SIG-M5 (cell line): Measurements from ENCODE around the gene FCRL1.

ENCODE experiments used
- DNase-seq: peaks from one replicate; lab custom pipeline; 2025; lab: John Stamatoyannopoulos, UW

FCRL1 gene

DNA sequence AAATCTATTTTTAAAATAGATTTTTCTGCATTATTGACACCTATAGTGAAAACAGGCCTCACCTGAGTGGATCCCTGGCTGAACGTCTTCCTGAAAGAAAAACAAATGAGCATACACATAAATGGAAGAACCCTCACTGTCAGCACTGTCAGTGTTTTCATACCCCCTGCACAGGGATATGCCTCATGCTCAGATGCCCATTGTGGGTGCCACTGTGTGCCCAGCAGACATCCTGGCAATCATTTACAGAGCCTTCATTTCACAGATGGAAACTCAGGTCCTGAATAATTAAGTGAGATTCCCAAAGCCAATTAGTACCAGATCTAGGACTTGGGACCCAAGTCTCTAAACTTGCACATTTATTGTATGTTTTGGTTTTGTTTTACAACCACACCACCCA, 19.9 kb downstream of the FCRL1 start:
- DNase-seq, result no peak

- DNase-seq, result no peak
Measured at GRCh38 chr1:157798211-157798610, 21.7 kb downstream of the FCRL1 start.

GRCh38 chr1:157785248-157785647, 34.7 kb downstream of the FCRL1 start:
- DNase-seq, result no peak

- no peak for DNase-seq
Measured at GRCh38 chr1:157784801-157785200, 35.1 kb downstream of the FCRL1 start.

DNA sequence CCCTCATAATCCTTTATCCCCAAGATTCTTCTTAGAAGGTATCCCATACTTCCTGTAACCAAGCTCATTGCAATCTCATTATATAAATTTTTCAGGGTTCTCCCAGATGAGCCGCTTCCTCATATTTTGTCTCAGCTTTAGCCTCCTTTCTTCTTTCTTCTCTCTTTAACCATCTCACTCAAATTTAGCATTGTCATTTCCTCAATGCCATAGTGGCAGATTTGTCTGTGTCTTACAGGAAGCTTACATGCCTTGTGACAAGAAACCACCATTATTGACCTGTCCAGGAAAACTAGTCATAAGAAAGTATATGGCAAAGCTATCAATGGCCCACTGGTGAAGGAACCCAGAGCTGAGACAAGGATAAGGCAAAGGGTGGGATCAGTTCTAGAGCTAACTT, 37.0 kb downstream of the FCRL1 start:
- no peak for DNase-seq

GRCh38 chr1:157781048-157781447, 38.9 kb downstream of the FCRL1 start:
- DNase-seq, result no peak

- no peak for DNase-seq
Measured at GRCh38 chr1:157776971-157777391, 42.9 kb downstream of the FCRL1 start, which contains the start of gene FCRL2. TSS of gene FCRL2 (minus strand) at chr1:157777132. CDS start at chr1:157777073, 59 bp downstream.

DNA sequence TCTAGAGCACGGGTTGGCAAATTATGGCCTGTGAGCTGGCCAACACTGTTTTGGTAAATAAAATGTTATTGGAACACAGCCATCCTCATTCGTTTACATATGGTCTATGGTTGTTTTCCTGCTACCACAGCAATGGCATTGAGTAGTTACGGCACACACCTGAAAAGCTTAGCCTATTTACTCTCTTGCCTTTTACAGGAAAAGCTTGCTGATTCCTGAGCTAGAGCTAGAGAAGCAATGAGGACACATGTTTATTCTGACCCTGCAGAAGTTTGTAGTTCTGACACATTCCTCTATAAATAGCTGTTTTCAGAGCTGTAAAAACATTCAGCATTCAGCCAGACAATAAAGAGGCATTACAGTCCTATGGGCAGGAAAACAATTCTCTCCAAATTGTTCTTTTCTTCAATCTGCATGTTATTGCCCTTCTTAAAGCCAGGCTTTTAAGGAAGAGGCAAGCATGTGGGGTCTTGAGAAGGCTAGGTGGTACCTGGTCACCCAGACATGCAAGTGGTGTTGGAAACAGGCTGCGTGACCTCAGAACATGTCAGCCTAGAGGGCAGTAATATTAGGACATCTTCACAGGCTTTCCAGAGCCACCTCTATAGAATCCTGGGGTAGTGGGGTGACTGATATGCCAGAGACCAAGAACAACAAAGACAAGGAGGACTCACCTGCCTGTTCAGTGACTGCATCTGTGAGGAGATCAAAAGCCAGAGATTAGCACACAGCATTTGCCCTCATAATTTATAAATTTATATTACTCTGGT, 44.6 kb downstream of the FCRL1 start:
- DNase-seq, result no peak

- no peak for DNase-seq
Measured at GRCh38 chr1:157774412-157774811, 45.5 kb downstream of the FCRL1 start.

GRCh38 chr1:157773493-157774350, 46.2 kb downstream of the FCRL1 start:
- DNase-seq, result no peak

DNA sequence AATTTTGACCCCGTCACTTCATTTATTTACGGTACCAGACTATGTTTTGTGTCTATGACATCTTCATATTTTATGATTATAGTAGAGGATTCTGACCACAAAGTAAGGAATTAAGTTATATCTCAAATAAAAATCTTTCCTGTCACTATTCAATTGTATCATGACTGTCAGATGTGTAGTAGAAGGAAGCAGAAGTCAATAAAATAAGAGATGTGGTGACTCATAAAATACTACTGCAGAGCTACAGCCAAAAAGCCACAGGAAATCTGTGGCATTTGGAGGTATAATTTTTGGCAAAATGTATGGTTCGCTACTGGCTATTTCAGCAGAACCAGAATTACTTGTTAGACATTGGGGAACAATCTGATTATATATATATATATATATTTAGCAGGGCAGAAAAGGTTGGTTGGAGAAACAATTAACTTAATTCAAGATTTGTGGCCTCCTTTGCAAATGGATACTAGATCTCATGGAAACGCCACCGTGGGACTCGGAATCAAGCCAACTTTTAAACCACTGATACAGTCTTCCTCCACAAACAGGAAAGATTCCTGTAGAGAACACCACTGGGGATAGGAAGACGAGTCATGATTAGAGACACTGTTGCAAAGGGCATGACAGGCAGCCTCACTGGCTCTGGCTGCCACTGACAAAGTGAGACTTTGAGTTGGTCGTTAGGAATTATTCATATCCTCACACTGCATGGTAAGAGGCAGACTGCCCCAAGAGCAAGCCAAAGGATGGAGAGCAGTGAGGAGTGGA, 48.1 kb downstream of the FCRL1 start:
- DNase-seq, result no peak

DNA sequence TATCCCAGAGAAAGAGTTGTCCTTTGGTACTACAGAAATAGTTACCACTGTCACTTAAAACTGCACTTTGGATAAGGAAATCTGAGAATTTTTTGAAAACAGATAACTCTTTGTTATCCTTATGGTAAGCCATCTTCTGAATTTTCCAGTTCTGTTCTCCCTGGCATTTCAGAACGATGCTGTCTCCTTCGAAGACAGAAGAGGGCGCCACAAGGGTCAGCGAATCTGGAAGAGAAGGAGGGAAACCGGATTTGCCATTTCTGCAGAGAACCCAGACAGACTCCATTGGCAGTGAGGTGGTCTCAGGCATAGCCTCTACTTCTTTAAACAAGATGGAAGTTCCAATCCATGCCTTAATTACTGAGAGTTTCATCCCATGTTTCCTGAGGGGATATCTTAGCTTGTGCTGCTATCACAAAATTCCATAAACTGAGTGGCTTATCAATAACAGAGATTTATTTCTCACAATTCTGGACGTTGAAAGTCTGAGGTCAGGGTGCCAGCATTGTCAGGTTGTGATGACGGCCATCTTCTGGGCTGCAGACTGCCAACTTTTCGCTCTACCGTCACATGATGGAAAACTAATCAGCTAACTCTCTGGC, 49.4 kb downstream of the FCRL1 start:
- DNase-seq, result no peak

DNA sequence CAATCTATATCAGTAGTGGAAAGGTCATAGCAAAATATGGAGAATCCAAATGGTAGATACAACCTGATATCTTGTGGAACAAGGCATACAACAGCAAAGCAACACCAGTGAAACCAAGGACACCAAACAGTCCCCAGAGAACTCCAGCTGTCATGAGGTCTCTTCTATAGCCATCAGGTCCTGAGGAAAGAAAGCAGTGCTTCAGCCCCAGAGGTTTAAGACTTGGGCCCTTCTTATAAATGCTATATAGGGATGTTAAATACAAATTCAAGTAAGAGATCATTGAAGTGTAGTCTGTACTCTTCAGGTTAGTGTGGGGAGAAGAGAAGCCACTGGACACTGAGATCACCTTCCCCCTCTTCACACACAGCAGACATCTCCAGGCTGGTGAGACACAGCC, 53.1 kb downstream of the FCRL1 start:
- DNase-seq, result no peak

GRCh38 chr1:157758018-157758417, 61.9 kb downstream of the FCRL1 start:
- no peak for DNase-seq

DNA sequence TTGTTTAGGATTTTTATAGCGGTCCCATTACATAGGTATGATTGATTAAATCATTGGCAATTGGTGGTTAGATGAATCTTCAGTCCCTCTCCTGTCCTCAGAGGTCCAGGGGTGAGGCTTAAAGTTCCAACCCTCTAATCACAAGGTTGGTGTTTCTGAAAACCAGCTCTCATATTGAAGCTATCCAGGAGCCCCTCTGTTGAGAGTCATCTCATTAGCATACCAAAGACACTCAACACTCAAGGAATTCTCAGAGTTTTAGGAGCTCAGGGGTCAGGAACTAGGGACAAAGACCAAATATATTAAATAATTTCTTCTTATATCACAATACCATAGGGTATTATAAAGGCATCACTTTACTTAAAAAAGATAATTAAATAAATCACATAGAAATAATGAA, 66.3 kb downstream of the FCRL1 start:
- DNase-seq, result no peak

- no peak for DNase-seq
Measured at GRCh38 chr1:157751283-157751682, 68.6 kb downstream of the FCRL1 start.

- DNase-seq, result no peak
Measured at GRCh38 chr1:157748262-157748817, 71.6 kb downstream of the FCRL1 start.
